ENCODE data around the gene MYO1E. TPM values are rescaled to one million over a fixed set of nuclear protein-coding genes. Genes with fewer than 3 reads are reported as not detected.
A peak's percentile ranks its signal among the peaks of the same experiment; 100 is the strongest.

MYO1E gene
- total RNA-seq, 1 experiment from 2014 or later = 37.5 TPM

DNA sequence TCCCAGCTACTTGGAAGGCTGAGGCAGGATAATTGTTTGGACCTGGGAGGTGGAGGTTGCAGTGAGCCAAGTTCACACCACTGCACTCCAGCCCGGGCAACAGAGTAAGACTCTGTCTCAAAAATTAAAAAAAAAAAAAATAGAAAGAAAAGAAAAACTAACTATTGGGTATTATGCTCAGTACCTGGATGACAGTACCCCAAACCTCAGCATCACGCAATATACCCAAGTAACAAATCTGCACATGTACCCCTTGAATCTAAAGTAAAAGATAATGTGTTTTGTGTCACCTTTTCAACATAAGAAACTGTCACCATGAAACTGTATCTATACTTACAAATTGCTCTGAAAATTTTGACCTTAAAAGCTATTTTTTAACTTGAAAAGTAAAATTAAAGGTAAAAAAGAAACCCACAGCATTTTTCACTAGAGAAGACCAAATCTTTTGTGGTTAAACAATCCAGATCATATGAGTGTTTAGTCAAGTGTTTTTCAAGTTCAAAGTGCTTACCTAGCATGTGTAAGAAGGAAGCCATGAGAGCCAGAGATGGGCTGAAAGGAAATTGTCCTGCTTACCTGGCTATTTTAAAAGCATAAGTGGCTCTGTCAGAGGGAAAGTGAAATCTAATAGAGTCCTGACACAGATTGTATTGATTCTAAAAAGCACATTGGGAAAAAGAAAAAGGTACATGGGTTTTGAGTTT is 50.5 kb downstream of the MYO1E start:
- no peak for DNase-seq (ENCODE audit: extremely low read depth, low read depth)

DNA sequence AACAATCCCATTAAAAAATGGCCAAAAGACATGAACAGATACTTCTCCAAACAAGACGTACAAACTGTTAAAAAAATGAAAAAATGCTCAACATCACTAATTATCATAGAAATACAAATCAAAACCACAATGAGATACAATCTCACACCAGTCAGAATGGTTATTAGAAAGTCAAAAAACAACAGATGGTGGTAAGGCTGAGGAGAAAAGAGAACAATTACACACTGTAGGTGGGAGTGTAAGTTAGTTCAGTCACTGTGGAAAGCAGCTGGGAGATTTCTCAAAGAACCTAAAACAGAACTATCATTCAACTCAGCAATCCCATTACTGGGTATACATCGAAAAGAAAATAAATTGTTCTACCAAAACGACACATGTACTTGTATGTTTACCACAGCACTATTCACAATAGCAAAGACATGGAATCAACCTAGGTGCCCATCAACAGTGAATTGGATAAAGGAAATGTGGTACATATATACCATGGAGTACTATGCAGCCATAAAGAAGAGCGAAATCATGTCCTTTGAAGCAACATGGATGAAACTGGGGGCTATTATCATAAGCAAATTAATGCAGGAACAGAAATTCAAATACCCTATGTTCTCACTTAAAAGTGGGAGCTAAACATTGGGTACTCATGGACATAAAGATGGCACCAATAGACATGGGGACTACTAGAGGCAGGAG is 51.5 kb downstream of the MYO1E start:
- no peak for DNase-seq (ENCODE audit: extremely low read depth, low read depth)

DNA sequence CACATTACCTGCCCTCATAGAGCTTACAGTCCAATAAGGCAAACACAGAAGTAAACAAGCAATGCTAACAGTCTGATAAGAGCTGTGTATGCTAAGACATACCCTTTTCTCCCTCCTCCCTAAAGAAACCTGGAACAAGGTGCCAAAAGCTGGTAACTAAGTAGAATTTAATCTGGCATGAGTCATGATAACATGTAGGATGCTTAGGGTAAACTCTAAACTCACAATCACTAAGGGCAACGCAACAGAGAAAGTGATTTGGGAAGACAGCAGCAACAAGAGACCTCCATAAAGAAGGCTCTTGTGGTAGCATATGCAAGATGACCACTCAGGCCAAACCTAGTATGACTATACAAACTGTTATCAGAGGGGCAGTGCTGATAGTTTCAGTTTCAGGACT is 55.5 kb downstream of the MYO1E start:
- no peak for DNase-seq (ENCODE audit: extremely low read depth, low read depth)

DNA sequence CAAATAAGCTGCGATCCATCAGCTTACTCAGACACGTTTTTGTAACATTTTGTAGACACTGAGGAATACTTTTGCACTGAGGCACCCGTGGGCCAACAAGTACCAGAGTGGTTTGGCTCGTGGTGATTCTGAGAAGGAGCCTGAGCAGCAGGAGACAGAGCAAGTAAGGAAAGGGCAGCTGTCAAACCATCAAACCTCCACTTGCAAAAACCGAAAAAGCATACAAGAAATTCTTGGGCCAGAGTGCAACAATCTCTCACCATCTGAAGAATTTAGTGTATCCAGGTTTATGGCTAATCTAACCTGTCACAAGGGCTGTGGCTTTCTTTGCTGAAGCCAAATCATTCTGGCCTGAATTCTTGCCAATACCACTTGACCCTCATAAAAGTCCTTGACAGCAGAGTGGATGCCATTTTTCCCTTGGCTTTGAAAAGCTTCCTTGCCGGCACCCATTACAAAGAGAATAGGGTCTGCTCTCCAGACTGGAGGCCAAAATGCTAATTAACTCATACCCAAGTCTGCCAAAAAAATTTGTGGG is 56.7 kb downstream of the MYO1E start:
- no peak for DNase-seq (ENCODE audit: extremely low read depth, low read depth)

DNA sequence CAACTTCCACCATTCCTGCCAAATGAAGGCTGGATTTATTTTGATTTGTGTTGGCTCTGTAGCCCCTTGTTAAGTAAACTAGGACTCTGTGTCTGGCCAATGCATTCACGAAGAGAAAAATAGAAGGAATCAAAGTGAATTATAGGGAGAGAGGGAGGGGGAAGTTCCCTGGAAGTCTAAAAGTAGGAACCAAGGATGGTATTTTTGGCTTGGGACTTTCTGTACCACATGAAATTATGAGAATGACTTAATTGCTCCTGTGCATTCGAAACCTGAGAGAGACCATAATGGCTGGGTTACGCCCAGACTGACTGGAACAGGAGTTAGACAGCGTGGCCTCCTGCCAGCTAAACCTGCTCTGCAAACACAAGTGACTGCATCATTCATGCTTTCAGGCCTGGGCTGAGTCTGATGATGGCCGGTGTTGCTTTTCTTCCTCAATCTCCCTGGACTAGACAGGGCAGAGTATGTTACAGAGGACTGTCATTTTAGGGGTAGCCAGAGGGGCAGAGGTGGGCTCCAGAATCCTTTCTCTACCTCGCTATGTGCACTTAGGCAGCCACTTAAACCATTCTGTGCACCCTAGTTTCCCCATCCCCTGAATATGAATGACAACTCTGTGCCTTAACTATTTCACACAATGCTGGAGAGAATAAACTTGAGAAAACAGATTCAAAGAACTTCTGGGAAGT is 58.9 kb downstream of the MYO1E start:
- DNase-seq (ENCODE audit: extremely low read depth, low read depth) = no peak

DNA sequence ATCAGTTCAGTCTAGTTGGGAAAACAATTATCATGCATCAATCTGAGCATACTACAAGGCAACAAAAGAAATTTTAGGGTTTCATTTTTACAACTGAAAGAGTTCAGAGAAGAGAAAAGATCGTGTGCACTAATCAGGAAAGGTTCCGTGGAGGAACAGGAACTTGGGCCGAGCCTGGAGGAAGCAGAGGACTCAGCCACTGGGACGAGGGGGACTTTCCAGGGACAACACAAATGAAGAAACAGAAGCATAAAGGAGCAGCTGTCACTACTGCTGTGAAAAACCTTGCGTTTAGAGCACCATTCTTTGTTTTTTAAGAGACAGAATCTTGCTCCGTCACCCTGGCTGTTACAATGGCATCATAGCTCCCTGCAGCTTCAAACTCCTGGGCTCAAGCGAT is 60.5 kb downstream of the MYO1E start:
- no peak for DNase-seq (ENCODE audit: extremely low read depth, low read depth)

DNA sequence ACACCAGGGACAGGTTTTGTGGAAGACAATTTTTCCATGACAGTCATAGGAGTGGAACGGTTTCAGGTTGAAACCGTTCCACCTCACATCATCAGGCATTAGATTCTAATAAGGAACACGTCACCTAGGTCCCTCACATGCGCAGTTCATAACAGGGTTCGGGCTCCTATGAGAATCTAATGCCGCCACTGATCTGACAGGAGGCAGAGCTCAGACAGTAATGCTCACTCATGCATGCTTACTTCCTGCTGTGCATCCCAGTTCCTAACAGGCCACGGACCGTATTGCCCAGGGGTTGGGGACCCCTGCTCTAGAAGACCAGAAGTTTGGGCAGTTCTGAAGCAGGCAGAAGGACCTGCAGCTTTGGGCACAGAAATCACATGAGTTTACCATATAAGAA is 61.5 kb downstream of the MYO1E start:
- DNase-seq (ENCODE audit: extremely low read depth, low read depth) = no peak

DNA sequence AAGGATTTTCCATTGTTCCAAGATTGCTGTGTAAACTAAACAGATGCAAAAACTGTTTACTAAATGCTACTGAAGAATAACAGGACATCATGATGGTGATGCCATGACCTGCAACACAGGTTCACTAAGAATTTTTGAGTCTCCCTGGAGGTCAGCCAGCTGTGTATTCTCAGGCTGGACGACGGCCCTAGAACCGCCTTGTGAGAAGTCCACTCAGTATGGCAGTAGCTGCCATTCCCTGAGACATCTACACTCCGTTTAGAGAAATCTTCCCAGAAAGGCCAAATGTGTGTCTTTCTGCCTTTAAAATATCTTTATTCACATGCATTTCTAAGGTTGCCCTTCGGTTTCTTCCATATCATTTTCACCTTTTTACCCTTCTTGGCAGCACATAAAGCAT is 63.3 kb downstream of the MYO1E start:
- DNase-seq (ENCODE audit: extremely low read depth, low read depth) = no peak

DNA sequence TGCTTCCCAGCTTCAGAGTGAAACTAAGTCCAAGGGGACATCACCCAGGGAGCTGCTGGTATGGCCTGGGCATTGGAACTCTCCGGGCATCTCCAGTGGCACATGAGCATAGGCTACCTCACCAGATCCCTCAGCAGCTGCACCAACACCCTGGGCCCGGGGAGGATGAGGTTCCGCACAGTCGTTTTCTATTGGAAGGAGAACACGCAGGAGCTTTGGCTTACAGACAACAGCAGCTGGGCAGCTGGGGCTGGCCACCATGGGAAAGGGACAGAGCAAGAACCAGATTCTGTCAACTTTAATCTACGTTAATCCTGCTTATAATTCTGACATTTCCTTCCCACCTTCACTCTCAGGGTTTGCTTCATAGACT is 65.5 kb downstream of the MYO1E start:
- DNase-seq (ENCODE audit: extremely low read depth, low read depth) = no peak

DNA sequence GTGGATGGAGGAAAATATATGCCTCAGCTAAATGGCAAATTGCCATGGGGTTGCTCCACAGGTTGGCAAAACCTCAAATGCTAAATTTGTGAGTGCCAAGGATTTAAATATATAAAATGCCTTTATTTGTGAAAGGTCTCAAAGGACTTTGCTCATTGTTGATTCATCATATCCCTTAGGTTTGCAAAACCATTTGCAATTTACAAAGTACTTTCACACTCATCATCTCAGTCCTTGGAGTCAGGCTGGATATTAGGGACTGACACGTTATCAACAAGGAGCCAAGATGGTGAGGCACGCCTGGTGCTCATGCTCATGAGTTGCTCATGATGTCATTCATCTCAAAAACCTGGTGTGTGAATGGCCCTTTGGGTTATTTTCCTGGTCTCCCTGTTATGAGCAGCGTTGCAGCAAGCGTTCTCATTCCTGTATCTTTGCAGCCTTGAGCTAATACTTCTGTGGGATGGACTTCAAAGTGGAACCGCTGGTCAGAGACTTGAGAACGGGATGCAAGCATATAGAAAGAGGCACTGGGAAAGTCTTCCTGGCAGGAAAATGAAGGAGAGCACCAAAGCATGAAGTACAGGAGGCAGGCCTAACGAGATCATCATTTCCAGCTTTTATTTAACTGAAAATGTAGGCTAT is 66.0 kb downstream of the MYO1E start:
- no peak for DNase-seq (ENCODE audit: extremely low read depth, low read depth)

DNA sequence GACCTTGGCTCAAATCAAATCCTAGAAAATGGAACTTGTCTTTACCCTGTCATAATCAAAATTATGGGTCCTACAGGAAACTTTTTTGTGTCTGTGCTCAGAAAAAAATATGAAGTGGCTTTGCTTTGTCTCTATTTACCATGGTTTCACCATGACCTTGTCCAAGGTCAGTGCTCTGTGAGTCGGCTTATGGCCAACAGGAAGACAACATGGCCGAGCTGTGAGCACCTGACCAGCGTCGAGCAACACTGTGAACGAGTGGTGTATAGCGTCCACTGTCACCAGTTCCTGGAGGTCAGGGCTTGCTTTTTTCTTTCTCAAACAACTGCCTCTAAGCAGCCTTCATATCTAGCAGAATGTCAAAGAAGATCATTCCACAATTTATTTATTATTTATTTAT is 67.9 kb downstream of the MYO1E start:
- no peak for DNase-seq (ENCODE audit: extremely low read depth, low read depth)

DNA sequence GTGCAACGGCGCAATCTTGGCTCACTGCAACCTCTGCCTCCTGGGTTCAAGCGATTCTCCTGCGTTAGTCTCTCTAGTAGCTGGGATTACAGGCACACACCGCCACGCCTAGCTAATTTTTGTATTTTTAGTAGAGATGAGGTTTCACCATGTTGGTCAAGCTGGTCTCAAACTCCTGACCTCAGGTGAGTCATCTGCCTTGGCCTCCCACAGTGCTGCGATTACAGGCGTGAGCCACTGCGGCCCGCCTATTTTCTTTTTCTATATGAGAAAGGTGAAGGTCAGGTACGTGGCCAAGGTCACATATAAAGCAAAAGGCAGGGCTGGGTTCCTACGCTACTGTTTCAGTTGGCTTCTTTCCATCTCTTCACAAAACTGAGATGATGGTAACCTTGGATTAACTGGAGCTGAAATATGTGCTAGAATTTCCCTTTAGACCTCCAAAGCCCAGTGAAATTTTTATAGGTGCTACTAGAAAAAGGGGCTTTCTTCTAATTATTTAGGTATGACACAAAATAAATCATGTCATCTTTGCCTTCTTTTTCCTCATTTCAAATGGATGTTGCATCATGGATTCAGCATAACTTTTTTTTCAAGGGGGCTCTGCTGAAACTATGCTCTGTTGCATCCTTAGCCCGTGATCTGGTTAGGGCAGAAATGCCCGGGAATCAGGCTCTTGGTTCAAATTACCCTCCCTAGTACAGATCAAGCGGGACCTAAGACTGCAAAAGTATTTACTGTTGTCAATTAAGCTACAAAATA is 68.5 kb downstream of the MYO1E start:
- DNase-seq (ENCODE audit: extremely low read depth, low read depth) = no peak

DNA sequence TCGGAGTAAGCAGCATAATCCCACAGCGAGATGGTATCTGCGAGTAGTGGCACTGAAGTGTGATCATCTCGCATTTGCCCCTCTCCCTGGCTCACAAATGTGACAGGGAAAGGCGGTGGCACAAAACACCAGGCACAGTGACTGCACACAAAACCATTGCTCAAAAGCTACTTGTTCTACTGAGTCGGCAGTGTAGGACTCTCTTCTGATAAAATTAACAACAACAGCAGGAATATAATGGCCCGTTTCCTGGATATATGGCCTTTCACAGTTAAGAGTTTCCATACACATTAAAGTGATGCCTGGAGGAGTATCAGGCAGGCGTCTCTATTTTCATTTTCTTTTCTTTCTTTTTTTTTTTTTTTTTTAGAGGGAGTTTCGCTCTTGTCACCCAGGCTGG is 69.0 kb downstream of the MYO1E start:
- DNase-seq (ENCODE audit: extremely low read depth, low read depth) = no peak

DNA sequence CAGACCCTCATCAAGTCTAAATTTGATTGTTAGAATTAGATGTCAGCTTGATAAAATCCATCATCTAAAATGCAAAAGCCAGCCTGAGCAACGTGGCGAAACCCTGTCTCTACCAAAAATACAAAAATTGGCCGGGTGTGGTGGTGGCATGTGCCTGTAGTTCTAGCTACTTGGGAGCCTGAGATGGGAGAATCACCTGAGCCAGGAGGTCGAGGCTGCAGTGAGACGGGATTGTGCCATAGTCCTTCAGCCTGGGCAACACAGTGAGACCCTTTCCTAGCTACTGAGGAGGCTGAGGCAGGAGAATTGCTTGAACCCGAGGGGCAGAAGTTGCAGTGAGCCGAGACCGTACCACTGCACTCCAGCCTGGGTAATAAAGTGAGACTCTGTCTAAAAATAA is 69.5 kb downstream of the MYO1E start:
- DNase-seq (ENCODE audit: extremely low read depth, low read depth) = no peak

DNA sequence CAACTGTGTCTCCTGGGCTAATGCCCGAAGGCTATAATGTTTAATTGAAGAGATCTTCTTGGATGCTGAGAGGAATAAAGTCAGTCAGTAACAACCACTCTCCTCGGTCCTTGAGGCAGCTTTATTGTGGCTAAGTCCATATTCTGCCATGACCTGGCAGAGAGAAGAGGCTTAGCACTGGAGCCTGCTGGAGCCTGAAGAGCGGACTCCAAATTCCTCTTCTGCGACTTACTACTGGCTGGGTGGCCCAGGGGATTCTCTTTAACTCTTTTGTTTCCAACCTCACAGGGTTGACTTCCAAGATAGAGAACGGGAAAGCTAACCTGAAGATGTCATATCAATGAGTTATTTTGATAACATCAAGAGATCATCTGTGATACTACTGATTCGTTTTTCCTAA is 71.1 kb downstream of the MYO1E start:
- DNase-seq (ENCODE audit: extremely low read depth, low read depth) = no peak

DNA sequence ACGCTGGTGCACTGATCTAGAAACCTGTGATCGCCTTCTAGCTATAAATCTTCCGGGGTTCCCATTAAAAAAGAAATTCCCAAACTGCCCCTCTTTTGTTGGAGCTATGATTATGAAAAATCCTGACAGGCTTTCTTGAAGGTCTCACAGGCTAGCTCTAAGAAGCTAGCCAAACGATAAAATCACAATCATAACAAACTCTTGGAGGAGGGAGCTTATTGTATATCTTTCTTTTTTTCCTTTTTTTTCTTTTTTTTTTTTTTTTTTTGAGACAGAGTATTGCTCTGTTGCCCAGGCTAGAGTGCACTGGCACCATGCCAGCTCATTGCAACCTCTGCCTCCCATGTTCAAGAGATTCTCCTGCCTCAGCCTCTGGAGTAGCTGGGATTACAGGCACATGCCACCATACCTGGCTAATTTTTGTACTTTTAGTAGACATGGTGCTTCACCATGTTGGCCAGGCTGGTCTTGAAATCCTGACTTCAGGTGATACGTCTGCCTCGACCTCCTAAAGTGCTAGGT is 72.0 kb downstream of the MYO1E start:
- DNase-seq (ENCODE audit: extremely low read depth, low read depth) = peak; percentile 30

DNA sequence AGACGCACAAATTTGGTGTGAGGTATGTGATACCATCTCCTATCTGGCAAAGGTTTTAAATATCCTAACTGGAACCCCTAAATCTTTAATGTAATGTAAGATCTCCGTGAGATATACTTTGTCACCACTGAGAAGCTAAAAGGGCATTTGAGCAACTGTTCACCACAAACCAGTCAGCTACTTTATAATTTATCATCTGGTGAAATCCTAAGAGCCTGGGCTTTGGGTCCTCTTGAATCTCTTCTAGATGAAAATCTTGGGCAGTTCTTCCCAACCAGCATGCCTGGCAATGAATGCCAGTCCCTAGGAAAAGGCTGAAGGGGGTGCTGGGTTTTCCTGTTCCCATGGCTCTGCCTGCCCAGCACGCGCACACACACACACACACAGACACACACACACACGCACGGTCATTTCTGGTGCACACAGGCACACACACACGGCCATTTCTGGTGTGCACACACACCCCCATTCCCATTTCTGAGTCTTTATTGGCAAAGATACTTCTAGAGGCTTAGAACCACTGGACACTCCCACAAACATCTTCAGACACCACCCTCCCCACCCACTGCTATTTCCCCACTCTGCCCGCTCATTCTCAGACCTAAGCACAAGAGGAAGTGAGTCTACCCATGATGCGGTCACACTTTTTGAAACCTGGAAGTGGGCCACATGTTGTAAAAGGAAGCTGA is 72.6 kb downstream of the MYO1E start:
- peak; percentile 93 for DNase-seq (ENCODE audit: extremely low read depth, low read depth)

DNA sequence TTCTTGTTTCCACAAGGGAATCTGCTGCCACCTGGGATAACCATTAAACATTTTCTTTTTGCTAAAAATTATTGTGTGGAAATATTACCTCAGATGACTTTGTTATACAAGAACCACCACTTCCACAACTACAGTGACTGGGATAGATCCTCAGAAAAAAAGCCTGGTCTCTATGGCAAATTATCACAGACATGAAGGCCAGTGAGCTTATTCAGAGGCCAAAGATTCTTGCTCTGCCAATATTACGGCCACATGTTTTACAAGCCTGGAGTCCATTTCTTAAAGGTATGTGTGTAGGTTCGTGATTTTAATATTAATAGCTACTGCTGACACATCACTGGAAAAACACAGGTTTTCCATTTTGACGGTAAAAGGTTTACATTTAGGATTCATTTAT is 73.8 kb downstream of the MYO1E start:
- DNase-seq (ENCODE audit: extremely low read depth, low read depth) = no peak

DNA sequence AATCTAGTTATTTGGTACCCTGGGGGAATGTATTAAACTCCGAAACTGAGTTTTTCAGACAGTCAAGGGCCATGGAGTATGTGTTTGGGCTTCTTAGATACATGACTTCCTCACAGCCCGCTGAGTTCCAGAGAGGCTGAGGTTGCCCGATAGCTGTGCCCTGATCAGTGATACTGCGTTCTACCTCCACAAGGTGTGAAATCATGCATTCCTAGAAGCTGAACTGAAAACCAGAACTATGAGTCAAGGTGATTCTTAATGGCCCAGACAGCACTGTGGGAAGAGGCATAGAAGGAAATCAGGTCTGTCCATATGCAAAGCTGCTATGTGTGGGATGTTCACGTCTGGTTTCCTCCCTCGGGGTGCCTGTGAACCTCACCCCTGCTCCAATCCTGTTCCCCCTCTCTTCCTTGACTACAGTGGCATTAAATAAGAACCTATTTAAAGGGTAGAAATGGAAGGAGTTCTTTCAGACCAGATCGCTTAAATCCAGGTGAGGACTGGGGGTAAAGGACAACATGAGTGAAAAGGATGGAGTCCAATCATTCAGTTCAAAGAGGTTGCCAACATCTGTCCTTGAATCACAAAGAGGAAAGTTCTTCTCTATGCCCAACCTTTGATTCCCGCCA is 74.3 kb downstream of the MYO1E start:
- no peak for DNase-seq (ENCODE audit: extremely low read depth, low read depth)
